ENCODE data around the gene ADCY3.

Gene ADCY3

DNA sequence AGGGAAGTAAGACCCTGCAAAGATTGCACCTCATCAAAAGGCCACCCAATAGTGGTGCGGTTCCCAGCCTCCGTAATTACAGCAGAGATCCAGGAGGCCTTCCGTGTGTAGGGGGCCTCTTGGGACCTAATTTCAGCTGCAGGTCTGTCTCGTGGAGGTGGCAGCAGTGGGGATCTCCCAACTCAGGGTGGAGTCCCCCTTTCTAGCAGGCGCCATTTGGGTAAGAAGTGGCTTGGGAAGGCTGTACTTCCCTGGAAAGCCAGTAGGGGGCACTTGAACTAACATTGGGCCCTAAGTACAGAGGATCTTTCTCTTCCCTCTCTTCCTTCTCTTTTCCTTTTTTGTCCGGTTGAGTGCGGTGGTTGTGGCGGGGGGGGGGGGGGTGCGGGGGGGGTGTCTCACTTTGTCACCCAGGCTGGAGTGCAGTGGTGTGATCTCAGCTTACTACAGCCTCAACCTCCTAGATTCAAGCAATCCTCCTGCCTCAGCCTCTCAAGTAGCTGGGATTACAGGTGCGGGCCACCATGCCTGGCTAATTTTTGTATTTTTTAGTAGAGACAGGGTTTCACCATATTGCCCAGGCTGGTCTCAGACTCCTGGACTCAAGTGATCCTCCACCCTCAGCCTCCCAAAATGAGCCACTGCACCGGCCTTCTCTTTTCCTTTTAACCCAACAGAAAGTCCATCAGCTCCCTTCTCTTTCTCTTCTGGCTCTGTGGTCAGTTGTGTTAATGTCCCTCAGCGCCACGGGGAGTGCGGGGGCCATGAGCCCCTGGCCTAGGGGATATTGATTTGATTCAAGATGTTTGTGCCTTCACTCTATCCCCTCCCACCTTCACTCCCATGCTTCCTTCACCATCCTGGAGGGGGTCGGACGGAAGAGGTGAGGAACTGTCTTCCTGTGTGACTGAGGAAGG is 94.8 kb downstream of the ADCY3 start:
- Histone ChIP-seq H3K79me2 (ENCODE audit: insufficient read depth, low read length) (peaks cover 4% of the 10 kb centered on the region; the same call in 1 of the 2 replicates), H3K27me3 (ENCODE audit: insufficient read depth, low read length, poor library complexity) (no peaks in the 10 kb centered on the region), H3K4me2 (ENCODE audit: insufficient read depth, low read length) (no peak overlapping the region), H4K20me1 (ENCODE audit: insufficient read depth, low read length) (peaks cover 18% of the 10 kb centered on the region), H3K9ac (ENCODE audit: low read depth, low read length) (no peak overlapping the region), H3K4me1 (ENCODE audit: insufficient read depth, low read length) (no peaks in the 10 kb centered on the region), H3K36me3 (ENCODE audit: insufficient read depth, low read length) (peaks cover 79% of the 10 kb centered on the region), H3K27ac (ENCODE audit: low read length) (no peak overlapping the region; the same call in 1 of the 2 replicates), H2AFZ (ENCODE audit: low read depth, low read length) (no peak overlapping the region), H3K4me3 (ENCODE audit: low read depth in 1 of 2, low read length in 2 of 2) (no peak overlapping the region), H3K9me3 (ENCODE audit: insufficient read depth, low read length, severe bottlenecking) (no peaks in the 10 kb centered on the region)
- ATAC-seq (ENCODE audit: insufficient read depth, low read depth) (no peak), DNase-seq (peak; percentile 43)
- TF ChIP-seq, protein P1, sequence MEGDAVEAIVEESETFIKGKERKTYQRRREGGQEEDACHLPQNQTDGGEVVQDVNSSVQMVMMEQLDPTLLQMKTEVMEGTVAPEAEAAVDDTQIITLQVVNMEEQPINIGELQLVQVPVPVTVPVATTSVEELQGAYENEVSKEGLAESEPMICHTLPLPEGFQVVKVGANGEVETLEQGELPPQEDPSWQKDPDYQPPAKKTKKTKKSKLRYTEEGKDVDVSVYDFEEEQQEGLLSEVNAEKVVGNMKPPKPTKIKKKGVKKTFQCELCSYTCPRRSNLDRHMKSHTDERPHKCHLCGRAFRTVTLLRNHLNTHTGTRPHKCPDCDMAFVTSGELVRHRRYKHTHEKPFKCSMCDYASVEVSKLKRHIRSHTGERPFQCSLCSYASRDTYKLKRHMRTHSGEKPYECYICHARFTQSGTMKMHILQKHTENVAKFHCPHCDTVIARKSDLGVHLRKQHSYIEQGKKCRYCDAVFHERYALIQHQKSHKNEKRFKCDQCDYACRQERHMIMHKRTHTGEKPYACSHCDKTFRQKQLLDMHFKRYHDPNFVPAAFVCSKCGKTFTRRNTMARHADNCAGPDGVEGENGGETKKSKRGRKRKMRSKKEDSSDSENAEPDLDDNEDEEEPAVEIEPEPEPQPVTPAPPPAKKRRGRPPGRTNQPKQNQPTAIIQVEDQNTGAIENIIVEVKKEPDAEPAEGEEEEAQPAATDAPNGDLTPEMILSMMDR (IDR thresholded peaks at IDR 0.05; ENCODE audit: borderline replicate concordance, extremely low read depth, low read length, poor library complexity, severe bottlenecking), result peak; percentile 82
- TF ChIP-seq EZH2 (IDR thresholded peaks at IDR 0.05; ENCODE audit: borderline replicate concordance, low read depth, low read length, severe bottlenecking), result no peak

DNA sequence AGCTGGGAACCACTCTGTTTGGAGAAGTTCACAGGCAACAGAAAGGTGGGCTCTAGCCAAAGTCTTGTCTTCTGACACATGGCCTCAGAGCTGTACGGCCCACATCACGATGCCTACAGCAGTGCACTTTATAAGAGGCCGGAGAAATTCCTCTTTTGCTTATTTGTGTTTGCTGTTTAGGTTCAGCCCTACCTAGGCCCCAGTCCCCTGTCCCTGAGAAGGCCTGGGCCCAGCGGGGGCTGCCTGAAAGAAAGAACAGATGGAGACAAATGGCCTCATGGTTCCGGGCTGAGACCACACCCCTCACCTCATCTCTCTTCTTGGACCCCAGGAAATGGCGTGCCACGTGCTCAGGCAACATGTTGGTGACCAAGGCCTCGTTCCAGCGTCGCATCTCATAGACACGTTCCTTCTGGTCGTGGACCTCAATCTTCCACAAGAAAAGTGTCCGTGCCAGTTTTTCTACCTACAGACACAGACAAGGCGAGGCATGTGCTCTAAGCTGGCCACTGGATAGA is 95.9 kb downstream of the ADCY3 start:
- DNase-seq (no peak), ATAC-seq (ENCODE audit: insufficient read depth, low read depth) (no peak)
- Histone ChIP-seq H3K4me2 (ENCODE audit: insufficient read depth, low read length) (no peak overlapping the region), H2AFZ (ENCODE audit: low read depth, low read length) (no peak overlapping the region), H3K27me3 (ENCODE audit: insufficient read depth, low read length, poor library complexity) (no peaks in the 10 kb centered on the region), H3K9ac (ENCODE audit: low read depth, low read length) (no peak overlapping the region), H3K9me3 (ENCODE audit: insufficient read depth, low read length, severe bottlenecking) (no peaks in the 10 kb centered on the region), H4K20me1 (ENCODE audit: insufficient read depth, low read length) (peaks cover 18% of the 10 kb centered on the region), H3K36me3 (ENCODE audit: insufficient read depth, low read length) (peaks cover 89% of the 10 kb centered on the region), H3K4me3 (ENCODE audit: low read depth in 1 of 2, low read length in 2 of 2) (no peak overlapping the region), H3K27ac (ENCODE audit: low read length) (no peak overlapping the region), H3K79me2 (ENCODE audit: insufficient read depth, low read length) (peaks cover 4% of the 10 kb centered on the region; the same call in 1 of the 2 replicates), H3K4me1 (ENCODE audit: insufficient read depth, low read length) (no peaks in the 10 kb centered on the region)
- no peak for TF ChIP-seq EZH2 (IDR thresholded peaks at IDR 0.05; ENCODE audit: borderline replicate concordance, low read depth, low read length, severe bottlenecking)
- TF ChIP-seq, protein P1 (IDR thresholded peaks at IDR 0.05; ENCODE audit: borderline replicate concordance, extremely low read depth, low read length, poor library complexity, severe bottlenecking), result no peak

DNA sequence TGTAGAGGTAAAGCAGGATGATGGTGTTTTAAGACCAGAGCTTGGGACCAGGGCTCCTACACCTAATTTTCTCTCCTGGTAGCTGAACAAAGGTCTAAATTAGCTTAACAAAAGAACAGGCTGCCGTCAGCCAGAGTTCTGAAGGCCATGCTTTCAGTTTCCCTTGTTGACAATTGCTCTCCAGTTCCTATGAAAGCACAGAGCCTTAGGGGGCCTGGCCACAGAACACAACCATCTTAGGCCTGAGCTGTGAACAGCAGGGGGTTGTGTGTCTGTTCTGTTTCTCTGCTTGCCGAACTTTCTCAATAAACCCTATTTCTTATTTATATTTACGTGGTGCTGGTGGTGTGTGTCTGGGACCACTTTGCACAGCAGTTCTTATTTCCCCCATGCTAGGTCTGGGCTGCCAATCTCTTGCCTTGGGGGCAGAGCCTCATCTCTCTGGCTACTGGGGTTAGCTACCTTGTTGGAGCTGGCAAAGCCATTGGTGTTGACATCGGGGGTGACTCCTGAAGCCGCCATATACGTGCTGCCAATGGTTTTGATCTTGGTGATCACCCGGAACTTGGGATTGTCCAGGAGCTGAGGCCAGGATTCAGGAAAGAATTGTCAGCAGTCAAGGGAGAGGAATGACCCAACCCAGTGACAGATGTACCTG is 97.9 kb downstream of the ADCY3 start:
- peaks cover 4% of the 10 kb centered on the region; the same call in 1 of the 2 replicates for H3K79me2 ChIP-seq (ENCODE audit: insufficient read depth, low read length)
- peaks cover 11% of the 10 kb centered on the region for H4K20me1 ChIP-seq (ENCODE audit: insufficient read depth, low read length)
- no peak for ATAC-seq (ENCODE audit: insufficient read depth, low read depth)
- H3K4me1 ChIP-seq (ENCODE audit: insufficient read depth, low read length), result no peaks in the 10 kb centered on the region
- H3K36me3 ChIP-seq (ENCODE audit: insufficient read depth, low read length), result peaks cover 99% of the 10 kb centered on the region
- H3K4me2 ChIP-seq (ENCODE audit: insufficient read depth, low read length), result no peak overlapping the region
- H3K4me3 ChIP-seq (ENCODE audit: low read depth in 1 of 2, low read length in 2 of 2), result no peak overlapping the region
- no peak overlapping the region for H2AFZ ChIP-seq (ENCODE audit: low read depth, low read length)
- no peak for TF ChIP-seq EZH2 (IDR thresholded peaks at IDR 0.05; ENCODE audit: borderline replicate concordance, low read depth, low read length, severe bottlenecking)
- TF ChIP-seq, protein P1 (IDR thresholded peaks at IDR 0.05; ENCODE audit: borderline replicate concordance, extremely low read depth, low read length, poor library complexity, severe bottlenecking), result no peak
- no peaks in the 10 kb centered on the region for H3K27me3 ChIP-seq (ENCODE audit: insufficient read depth, low read length, poor library complexity)
- no peak overlapping the region for H3K27ac ChIP-seq (ENCODE audit: low read length)
- no peaks in the 10 kb centered on the region for H3K9me3 ChIP-seq (ENCODE audit: insufficient read depth, low read length, severe bottlenecking)
- no peak overlapping the region for H3K9ac ChIP-seq (ENCODE audit: low read depth, low read length)
- DNase-seq, result peak; percentile 4

Data from DND-41 (cell line).